K562 (cell line): ENCODE measurements around the gene CNOT10. TPM values are rescaled to one million over a fixed set of nuclear protein-coding genes. Genes with fewer than 3 reads are reported as not detected.

Experiments
- ATAC-seq: fragments of 200-7000 bp; cut with Tn5 transposase; 3 replicates; pipeline ENCODE4 v1.9.1; 2020; ENCODE audit warnings: moderate library complexity
- BruUV-seq: library from RNA; stranded (reverse); fragments of 400-500 nt; replicated peaks from 2 replicates; lab custom pipeline; 2021; lab: Mats Ljungman, UMichigan
- CTCF ChIA-PET: fragments of 300-600 bp; formaldehyde crosslinking; extraction: SDS; loops from one replicate; lab custom pipeline; 2021; ENCODE audit warnings: low intra/inter-chr PET ratio; lab: Yijun Ruan, JAX
- POLR2A ChIA-PET: fragments of 300-600, 350-650 bp; sonication (Branson Sonifier 250); formaldehyde crosslinking; extraction: SDS; loops from one replicate; lab custom pipeline; 2021; ENCODE audit warnings: antibody characterized with exemption, inconsistent platforms; lab: Yijun Ruan, JAX
- DNase-seq, 4 experiments: peaks; one replicate each; pipeline versions ENCODE4 v3.0.0 to v3.0.0-alpha.2; 2011 to 2018; ENCODE audit warnings: low spot score in 3 of 4, mixed read lengths in 3 of 4; ENCODE audit errors: extremely low read depth in 1 of 4
- FAIRE-seq: peaks from 2 replicates; lab custom pipeline; 2011; peaks lifted over from hg19 to GRCh38; lab: Jason Lieb, UNC
- H2AFZ ChIP-seq: 2 replicates; pipeline ENCODE4 v1.6.0; 2011; ENCODE audit warnings: low read depth, low read length, control low read depth, inconsistent platforms
- H3K27ac ChIP-seq: fragments of 200-600 bp; 3 replicates; pipeline ENCODE4 v1.8.0; 2011; ENCODE audit warnings: low read depth, mild to moderate bottlenecking, control low read depth, inconsistent platforms, low read length, moderate library complexity, mixed read lengths; ENCODE audit errors: extremely low read depth
- H3K27me3 ChIP-seq, 2 experiments: fragments of 300-600 bp in 1 of 2; 2 replicates in 1 of 2; 3 replicates in 1 of 2; pipeline versions ENCODE4 v1.6.0 to v1.8.0; 2011; ENCODE audit warnings: inconsistent platforms in 2 of 2, low read length in 2 of 2, mild to moderate bottlenecking in 1 of 2, mixed read lengths in 1 of 2, moderate library complexity in 1 of 2; ENCODE audit not compliant: control insufficient read depth in 2 of 2, insufficient read depth in 2 of 2
- H3K36me3 ChIP-seq: fragments of 300-600 bp; 3 replicates; pipeline ENCODE4 v1.8.0; 2011; ENCODE audit warnings: mild to moderate bottlenecking, low read length, inconsistent platforms; ENCODE audit not compliant: control insufficient read depth, insufficient read depth
- H3K4me1 ChIP-seq, 2 experiments: fragments of 200-600 bp in 1 of 2; replicated peaks in 1 of 2; 2 replicates in 1 of 2; 3 replicates in 1 of 2; pipeline versions ENCODE4 v1.5.1 to v1.8.0; 2011; ENCODE audit warnings: inconsistent platforms in 2 of 2, low read length in 2 of 2, mild to moderate bottlenecking in 1 of 2, mixed read lengths in 1 of 2, moderate library complexity in 1 of 2; ENCODE audit not compliant: control insufficient read depth in 2 of 2, insufficient read depth in 2 of 2
- H3K4me2 ChIP-seq: 2 replicates; pipeline ENCODE4 v1.6.1; 2011; ENCODE audit warnings: low read length, control low read depth, inconsistent platforms, mixed read lengths; ENCODE audit not compliant: insufficient read depth
- H3K4me3 ChIP-seq: fragments of 200-600 bp; sonication (generic), shearing (Covaris generic); 2 replicates; pipeline ENCODE4 v1.5.1; 2016; ENCODE audit warnings: control low read depth, inconsistent platforms
- H3K79me2 ChIP-seq: fragments of 200-600 bp; 3 replicates; pipeline ENCODE4 v1.8.0; 2011; ENCODE audit warnings: low read length, inconsistent platforms; ENCODE audit not compliant: control insufficient read depth, insufficient read depth
- H3K9ac ChIP-seq, 2 experiments: 2 replicates each; pipeline versions ENCODE4 v1.6.0 to v1.6.1; 2011; ENCODE audit warnings: low read depth in 2 of 2, low read length in 2 of 2, control low read depth in 1 of 2, inconsistent platforms in 1 of 2, mild to moderate bottlenecking in 1 of 2, mixed read lengths in 1 of 2; ENCODE audit not compliant: insufficient read depth in 1 of 2
- H3K9me1 ChIP-seq: one replicate; pipeline ENCODE4 v1.6.0; 2011; ENCODE audit warnings: inconsistent platforms, mild to moderate bottlenecking, low read length, moderate library complexity; ENCODE audit not compliant: control insufficient read depth, insufficient read depth
- H3K9me3 ChIP-seq: replicated peaks from 2 replicates; pipeline ENCODE4 v1.5.1; 2011; ENCODE audit warnings: low read depth, low read length, inconsistent platforms; ENCODE audit not compliant: control insufficient read depth, insufficient read depth
- H4K20me1 ChIP-seq: replicated peaks from 2 replicates; pipeline ENCODE4 v1.6.1; 2011; ENCODE audit warnings: low read length, inconsistent platforms, mixed read lengths; ENCODE audit not compliant: control insufficient read depth, insufficient read depth
- CBFA2T3 ChIP-seq: fragments of 450-650 bp; IDR thresholded peaks from 2 replicates; pipeline ENCODE4 v1.6.1; 2017
- EP400 ChIP-seq: fragments of 450-650 bp; IDR thresholded peaks from 2 replicates; pipeline ENCODE4 v1.6.1; 2017; ENCODE audit warnings: antibody characterized with exemption, mild to moderate bottlenecking, moderate library complexity
- TAF1 ChIP-seq: IDR thresholded peaks from 2 replicates; pipeline ENCODE4 v1.6.1; 2011; ENCODE audit warnings: mild to moderate bottlenecking, low read length, moderate library complexity; ENCODE audit not compliant: insufficient read depth, control insufficient read depth, severe bottlenecking; ENCODE audit errors: extremely low read depth
- TCF3 ChIP-seq: sonication (generic); formaldehyde crosslinking; IDR thresholded peaks from 2 replicates; pipeline ENCODE4 v1.4.0; 2020; ENCODE audit warnings: mild to moderate bottlenecking, missing genetic modification reagents
- ZBTB17 ChIP-seq: fragments of 450-650 bp; formaldehyde crosslinking; IDR thresholded peaks from 2 replicates; pipeline ENCODE4 v1.4.0; 2020; ENCODE audit warnings: mild to moderate bottlenecking
- ZNF316 ChIP-seq: fragments of 450-650 bp; IDR thresholded peaks from 2 replicates; pipeline ENCODE4 v1.6.1; 2016
- ZNF668 ChIP-seq: fragments of 250-450 bp; sonication (Bioruptor Pico); IDR thresholded peaks from 2 replicates; pipeline ENCODE4 v1.8.0; 2022; ENCODE audit warnings: mild to moderate bottlenecking, inconsistent platforms
- WGBS: fragments of 100-300 bp; shearing (Covaris generic); methylation state at CpG from one replicate; pipeline ENCODE4 v1.1.6; 2016; ENCODE audit warnings: low coverage, mixed read lengths; ENCODE audit not compliant: insufficient coverage; ENCODE audit errors: missing lambda C conversion rate; 5-methylcytosine and 5-hydroxymethylcytosine counted together
- in situ Hi-C: fragments of 300-500 bp; cut with MboI; formaldehyde crosslinking; loops from 4 replicates; pipeline ENCODE4 v1.15.0; 2018; ENCODE audit warnings: inconsistent platforms, mixed read lengths
- intact Hi-C: fragments of 100-400 bp; cut with micrococcal nuclease; formaldehyde crosslinking; loops from 2 replicates; pipeline ENCODE4 v1.14.2; 2022
- polyA plus RNA-seq, 8 experiments: library from polyadenylated mRNA; depleted of rRNA in 4 of 8; stranded (reverse) in 5 of 8; unstranded in 3 of 8; fragments of >200 nt; fragmentation: Nextera tagmentation in 2 of 8; fragmentation: Illumina TruSeq in 1 of 8; extraction: Ambion mirVana in 2 of 8; extraction: Trizol in 1 of 8; gene quantifications; 2 replicates each; pipeline versions ENCODE4 v1.2.1 to v1.2.3, GENCODE V29; 2011 to 2014; ENCODE audit warnings: inconsistent platforms in 1 of 8, missing spikeins in 1 of 8
- total RNA-seq, 7 experiments: library from RNA; depleted of rRNA in 6 of 7; stranded (reverse); fragments of >200 nt in 6 of 7; fragmentation: Illumina TruSeq in 2 of 7; extraction: Trizol in 2 of 7; gene quantifications; 2 replicates each; pipeline versions ENCODE4 v1.2.1 to v1.2.3, GENCODE V29; 2011 to 2021; ENCODE audit warnings: low replicate concordance in 1 of 7
- TF ChIP-seq, protein P1 (sequence below): fragments of 200-800 bp; sonication (Bioruptor generic); IDR thresholded peaks from 2 replicates; pipeline ENCODE4 v1.6.1; 2017; ENCODE audit warnings: missing genetic modification characterization, missing compliant biosample characterization

Gene CNOT10
- total and polyA plus RNA-seq, 9 of the 15 experiments (the other 6 are each of a cell fraction or from before 2014, with no cell fraction given), result 35.7 to 114 (median 81.9) TPM

DNA sequence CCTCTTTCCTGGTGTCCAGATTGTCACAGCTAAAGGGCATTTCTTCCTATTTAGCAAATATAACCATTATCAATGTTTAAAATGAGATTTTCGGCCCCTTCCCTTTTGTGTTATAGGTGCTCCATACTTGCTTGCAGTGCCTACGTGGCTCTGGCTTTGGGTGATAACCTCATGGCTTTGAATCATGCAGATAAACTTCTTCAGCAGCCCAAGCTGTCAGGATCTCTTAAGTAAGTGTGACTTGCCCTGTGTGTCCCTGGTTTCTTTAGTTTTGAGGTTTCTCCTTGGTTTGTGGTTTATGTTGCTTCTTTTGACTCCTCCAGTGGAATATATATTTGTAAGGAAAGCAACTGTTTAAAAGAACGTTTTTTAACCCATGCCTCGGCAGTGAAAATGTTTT, 74.4 kb downstream of the CNOT10 start:
- intact Hi-C loops (no loop called here), in situ Hi-C loops (no loop called here)
- peaks cover 0 to 3% of the 10 kb centered on the region in 2 experiments; a peak in 1 of 5 replicates for H3K4me1 ChIP-seq
- H3K27ac ChIP-seq, result no peak overlapping the region
- H3K4me2 ChIP-seq, result no peak overlapping the region
- CTCF ChIA-PET, result no interaction called here
- H3K79me2 ChIP-seq, result no peaks in the 10 kb centered on the region
- H4K20me1 ChIP-seq, result no peaks in the 10 kb centered on the region
- H2AFZ ChIP-seq, result no peak overlapping the region
- no peaks in the 10 kb centered on the region for H3K27me3 ChIP-seq
- H3K9ac ChIP-seq, result no peak overlapping the region
- 41% methylated on average over 4 of the region's 4 CpGs for WGBS
- DNase-seq, result peak in 2 of 4 experiments; percentile 22 to 47
- no peak for FAIRE-seq
- H3K36me3 ChIP-seq, result peaks cover 54% of the 10 kb centered on the region
- POLR2A ChIA-PET, result interaction anchor here (1.1 to 3.2 kb wide), 3 partner anchors 10 to 17 kb away, joined by 3 to 16 read pairs (median 4); no protein-coding TSS in a partner anchor
- H3K9me1 ChIP-seq, result no peaks in the 10 kb centered on the region
- 0 out of 2 replicates have a peak, but pooled peaks have one; percentile 27 for TF ChIP-seq TCF3
- no peak for TF ChIP-seq TAF1
- peak; percentile 12; the same call in 1 of the 2 replicates for TF ChIP-seq EP400
- TF ChIP-seq ZBTB17 (CRISPR knock-in tag), result peak; percentile 62; the same call in 1 of the 2 replicates
- no peak for TF ChIP-seq ZNF316
- TF ChIP-seq, protein P1, sequence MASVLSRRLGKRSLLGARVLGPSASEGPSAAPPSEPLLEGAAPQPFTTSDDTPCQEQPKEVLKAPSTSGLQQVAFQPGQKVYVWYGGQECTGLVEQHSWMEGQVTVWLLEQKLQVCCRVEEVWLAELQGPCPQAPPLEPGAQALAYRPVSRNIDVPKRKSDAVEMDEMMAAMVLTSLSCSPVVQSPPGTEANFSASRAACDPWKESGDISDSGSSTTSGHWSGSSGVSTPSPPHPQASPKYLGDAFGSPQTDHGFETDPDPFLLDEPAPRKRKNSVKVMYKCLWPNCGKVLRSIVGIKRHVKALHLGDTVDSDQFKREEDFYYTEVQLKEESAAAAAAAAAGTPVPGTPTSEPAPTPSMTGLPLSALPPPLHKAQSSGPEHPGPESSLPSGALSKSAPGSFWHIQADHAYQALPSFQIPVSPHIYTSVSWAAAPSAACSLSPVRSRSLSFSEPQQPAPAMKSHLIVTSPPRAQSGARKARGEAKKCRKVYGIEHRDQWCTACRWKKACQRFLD, result no peak
- TF ChIP-seq ZNF668 (CRISPR knock-in tag), result no peak
- peak; percentile 25; the same call in 1 of the 2 replicates for TF ChIP-seq CBFA2T3
- BruUV-seq, result no TSS peak
- no peak overlapping the region for H3K4me3 ChIP-seq
- ATAC-seq, result peak; percentile 61
- no peaks in the 10 kb centered on the region for H3K9me3 ChIP-seq
